HepG2 (cell line): ENCODE results near the gene SEPTIN2. TPM values are rescaled to one million over a fixed set of nuclear protein-coding genes. Genes with fewer than 3 reads are reported as not detected.
A peak's percentile ranks its signal among the peaks of the same experiment; 100 is the strongest.

Experiments used
- CTCF ChIP-seq: sonication (generic); formaldehyde crosslinking; IDR thresholded peaks from 2 replicates; pipeline ENCODE4 v1.5.0; 2020; ENCODE audit warnings: mild to moderate bottlenecking, missing genetic modification reagents, moderate library complexity
- E2F5 ChIP-seq: sonication (generic); formaldehyde crosslinking; conservative IDR thresholded peaks from 2 replicates; pipeline ENCODE4 v1.4.0; 2020; ENCODE audit warnings: missing genetic modification reagents
- ETS1 ChIP-seq: sonication (generic); formaldehyde crosslinking; IDR thresholded peaks from 2 replicates; pipeline ENCODE4 v1.4.0; 2020; ENCODE audit warnings: missing genetic modification reagents
- ETV6 ChIP-seq: sonication (generic); formaldehyde crosslinking; conservative IDR thresholded peaks from 2 replicates; pipeline ENCODE4 v1.4.0; 2020; ENCODE audit warnings: missing genetic modification reagents
- HDAC2 ChIP-seq: sonication (generic); formaldehyde crosslinking; IDR thresholded peaks from 2 replicates; pipeline ENCODE4 v1.4.0; 2020; ENCODE audit warnings: missing genetic modification reagents
- KDM2A ChIP-seq: sonication (generic); formaldehyde crosslinking; IDR thresholded peaks from 2 replicates; pipeline ENCODE4 v1.4.0; 2020; ENCODE audit warnings: low read depth, missing genetic modification reagents, borderline replicate concordance
- KLF12 ChIP-seq: sonication (generic); formaldehyde crosslinking; IDR thresholded peaks from 2 replicates; pipeline ENCODE4 v1.4.0; 2020; ENCODE audit warnings: missing genetic modification reagents, borderline replicate concordance
- KLF16 ChIP-seq, 2 experiments: sonication (generic) in 1 of 2; formaldehyde crosslinking in 1 of 2; IDR thresholded peaks; 2 replicates each; pipeline versions ENCODE4 v1.6.1 to v1.8.0; 2016 to 2023; ENCODE audit warnings: missing genetic modification reagents in 2 of 2, missing compliant biosample characterization in 1 of 2
- KMT2A ChIP-seq: sonication (generic); formaldehyde crosslinking; IDR thresholded peaks from 2 replicates; pipeline ENCODE4 v1.4.0; 2020; ENCODE audit warnings: missing genetic modification reagents
- MXD1 ChIP-seq: sonication (generic); formaldehyde crosslinking; IDR thresholded peaks from 2 replicates; pipeline ENCODE4 v1.4.0; 2020; ENCODE audit warnings: mild to moderate bottlenecking, missing genetic modification reagents
- NFYC ChIP-seq: IDR thresholded peaks from 2 replicates; pipeline ENCODE4 v1.6.1; 2016; ENCODE audit warnings: missing genetic modification reagents, missing compliant biosample characterization
- NONO ChIP-seq, 2 experiments: fragments of 450-650 bp in 1 of 2; sonication (generic) in 1 of 2; formaldehyde crosslinking in 1 of 2; IDR thresholded peaks in 1 of 2; conservative IDR thresholded peaks in 1 of 2; 2 replicates each; pipeline versions ENCODE4 v1.6.1 to v1.8.0; 2017 to 2022; ENCODE audit warnings: mild to moderate bottlenecking in 1 of 2, missing genetic modification reagents in 1 of 2, moderate library complexity in 1 of 2
- NR1H2 ChIP-seq: sonication (generic); formaldehyde crosslinking; IDR thresholded peaks from 2 replicates; pipeline ENCODE4 v1.8.1; 2022; ENCODE audit warnings: low read depth, missing genetic modification reagents, borderline replicate concordance
- NRL ChIP-seq: sonication (generic); formaldehyde crosslinking; IDR thresholded peaks from 2 replicates; pipeline ENCODE4 v1.5.0; 2020; ENCODE audit warnings: missing genetic modification reagents, mild to moderate bottlenecking, moderate library complexity, borderline replicate concordance
- ZMYM4 ChIP-seq: sonication (generic); formaldehyde crosslinking; IDR thresholded peaks from 2 replicates; pipeline ENCODE4 v1.8.1; 2023; ENCODE audit warnings: mild to moderate bottlenecking, missing genetic modification reagents
- ZNF605 ChIP-seq: sonication (generic); formaldehyde crosslinking; IDR thresholded peaks from 2 replicates; pipeline ENCODE4 v1.8.0; 2022; ENCODE audit warnings: mild to moderate bottlenecking, missing genetic modification reagents
- ZNF703 ChIP-seq: sonication (generic); formaldehyde crosslinking; IDR thresholded peaks from 2 replicates; pipeline ENCODE4 v1.5.1; 2020; ENCODE audit warnings: missing genetic modification reagents, mild to moderate bottlenecking, moderate library complexity, borderline replicate concordance
- ZNF777 ChIP-seq: sonication (generic); formaldehyde crosslinking; IDR thresholded peaks from 2 replicates; pipeline ENCODE4 v1.4.0; 2020; ENCODE audit warnings: missing genetic modification reagents
- ZNF839 ChIP-seq: sonication (generic); formaldehyde crosslinking; IDR thresholded peaks from 2 replicates; pipeline ENCODE4 v1.4.0; 2020; ENCODE audit warnings: missing genetic modification reagents, mild to moderate bottlenecking, borderline replicate concordance
- polyA plus RNA-seq, 8 experiments: library from polyadenylated mRNA; depleted of rRNA in 3 of 8; stranded (reverse) in 7 of 8; unstranded in 1 of 8; fragments of >200 nt; fragmentation: Illumina TruSeq in 4 of 8; extraction: Trizol in 4 of 8; gene quantifications; 2 replicates each; pipeline versions ENCODE4 v1.2.1 to v1.2.3, GENCODE V29; 2011 to 2016; ENCODE audit warnings: low read depth in 4 of 8, missing spikeins in 1 of 8, mixed read lengths in 1 of 8; ENCODE audit not compliant: insufficient read depth in 1 of 8
- total RNA-seq, 5 experiments: library from RNA; depleted of rRNA; stranded (reverse); fragments of >200 nt; fragmentation: Illumina TruSeq; extraction: Trizol; gene quantifications; 2 replicates each; pipeline ENCODE4 v1.2.3, GENCODE V29; 2016; ENCODE audit warnings: low read depth in 1 of 5
- TF ChIP-seq, protein P1 (sequence below): sonication (generic); formaldehyde crosslinking; IDR thresholded peaks from 2 replicates; pipeline ENCODE4 v1.4.0; 2020; ENCODE audit warnings: mild to moderate bottlenecking, missing genetic modification reagents

Gene SEPTIN2
- total and polyA plus RNA-seq, 2 of the 13 experiments (the other 11 are each of a cell fraction or from before 2014, with no cell fraction given), result 493 to 733 TPM

DNA sequence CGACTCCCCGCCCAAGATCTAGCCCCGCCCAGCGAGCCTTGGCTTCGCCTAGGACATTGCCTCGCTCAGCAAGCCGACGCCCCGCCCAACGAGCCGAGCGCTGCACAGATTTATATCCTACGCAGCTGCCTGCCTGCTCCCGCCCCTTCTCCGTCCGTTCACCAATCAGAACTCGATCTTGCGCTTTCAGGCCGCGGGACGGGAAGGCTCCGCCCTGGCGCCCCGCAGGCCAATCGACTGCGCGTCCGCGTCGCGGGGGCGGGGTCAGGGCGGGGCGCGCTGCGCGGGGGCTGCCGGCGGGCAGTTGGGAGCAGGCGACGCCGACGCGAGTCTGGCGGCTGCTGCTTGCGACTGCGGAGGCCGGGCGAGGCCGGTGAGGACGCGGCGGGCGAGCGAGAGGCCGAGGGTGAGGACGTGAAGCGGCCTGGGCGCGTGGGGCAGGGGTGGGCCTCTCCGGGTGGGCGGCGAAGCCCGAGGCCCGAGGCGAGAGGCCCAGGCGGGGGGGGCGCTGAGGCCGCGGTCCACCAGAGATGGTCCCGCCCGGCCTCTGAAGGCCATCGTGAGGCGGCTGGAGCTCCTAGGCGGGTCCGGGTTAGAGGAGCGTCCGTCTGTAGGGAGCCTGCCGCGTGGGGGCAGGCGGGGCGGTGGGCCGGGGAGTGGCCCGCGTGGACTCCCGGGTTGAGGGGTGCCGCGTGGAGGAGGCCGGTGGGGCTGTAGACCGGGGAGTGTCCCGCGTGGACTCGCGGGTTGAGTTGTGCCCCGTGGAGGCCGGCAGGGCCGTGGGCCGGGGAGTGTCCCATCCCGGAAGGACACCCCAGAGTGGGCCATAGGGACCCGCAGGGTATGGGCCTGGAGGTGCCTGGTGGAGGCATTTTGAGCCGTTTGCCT lies 40.5 kb downstream of the SEPTIN2 start, which contains the start of gene FARP2 (continued):
- TF ChIP-seq E2F5 (CRISPR knock-in tag) (peak; percentile 15; the same call in 1 of the 2 replicates), NONO (IDR thresholded peaks at IDR 0.05) (no peak), NONO (CRISPR knock-in tag; conservative IDR thresholded peaks at IDR 0.05) (peak; percentile 53; the same call in 1 of the 2 replicates), ZNF777 (CRISPR knock-in tag) (peak; percentile 29; the same call in 1 of the 2 replicates), KMT2A (peak; percentile 72), ETS1 (CRISPR knock-in tag) (0 out of 2 replicates have a peak, but pooled peaks have one; percentile 26), MXD1 (peak; percentile 81), ZMYM4 (CRISPR knock-in tag) (peak; percentile 50; the same call in 1 of the 2 replicates), KLF12 (CRISPR knock-in tag) (no peak), NR1H2 (CRISPR knock-in tag) (peak; percentile 89; the same call in 1 of the 2 replicates), NRL (CRISPR knock-in tag) (peak; percentile 71; the same call in 1 of the 2 replicates), HDAC2 (CRISPR knock-in tag) (peak; percentile 43), CTCF (0 out of 2 replicates have a peak, but pooled peaks have one; percentile 1), ZNF703 (CRISPR knock-in tag) (peak; percentile 41; the same call in 1 of the 2 replicates), ETV6 (CRISPR knock-in tag) (0 out of 2 replicates have a peak, but pooled peaks have one; percentile 72), ZNF605 (peak; percentile 52; the same call in 1 of the 2 replicates), NFYC (peak; percentile 80), ZNF839 (CRISPR knock-in tag) (peak; percentile 41; the same call in 1 of the 2 replicates), KDM2A (CRISPR knock-in tag) (peak; percentile 39; the same call in 1 of the 2 replicates), KLF16 (CRISPR knock-in tag; IDR thresholded peaks at IDR 0.05) (peak in 1 of 2 experiments; percentile 41; a peak in 1 of 4 replicates)
- TF ChIP-seq, protein P1, sequence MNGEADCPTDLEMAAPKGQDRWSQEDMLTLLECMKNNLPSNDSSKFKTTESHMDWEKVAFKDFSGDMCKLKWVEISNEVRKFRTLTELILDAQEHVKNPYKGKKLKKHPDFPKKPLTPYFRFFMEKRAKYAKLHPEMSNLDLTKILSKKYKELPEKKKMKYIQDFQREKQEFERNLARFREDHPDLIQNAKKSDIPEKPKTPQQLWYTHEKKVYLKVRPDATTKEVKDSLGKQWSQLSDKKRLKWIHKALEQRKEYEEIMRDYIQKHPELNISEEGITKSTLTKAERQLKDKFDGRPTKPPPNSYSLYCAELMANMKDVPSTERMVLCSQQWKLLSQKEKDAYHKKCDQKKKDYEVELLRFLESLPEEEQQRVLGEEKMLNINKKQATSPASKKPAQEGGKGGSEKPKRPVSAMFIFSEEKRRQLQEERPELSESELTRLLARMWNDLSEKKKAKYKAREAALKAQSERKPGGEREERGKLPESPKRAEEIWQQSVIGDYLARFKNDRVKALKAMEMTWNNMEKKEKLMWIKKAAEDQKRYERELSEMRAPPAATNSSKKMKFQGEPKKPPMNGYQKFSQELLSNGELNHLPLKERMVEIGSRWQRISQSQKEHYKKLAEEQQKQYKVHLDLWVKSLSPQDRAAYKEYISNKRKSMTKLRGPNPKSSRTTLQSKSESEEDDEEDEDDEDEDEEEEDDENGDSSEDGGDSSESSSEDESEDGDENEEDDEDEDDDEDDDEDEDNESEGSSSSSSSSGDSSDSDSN (CRISPR knock-in tag), result peak; percentile 95; the same call in 1 of the 2 replicates
